ENCODE results near the gene CREB5. TPM values are rescaled to one million over a fixed set of nuclear protein-coding genes. Genes with fewer than 3 reads are reported as not detected.

Gene CREB5
- total RNA-seq, 1 experiment from 2014 or later: 40.5 TPM

GRCh38 chr7:28626221-28626620, 213.9 kb downstream of the CREB5 start:
- no peak overlapping the region for H3K4me3 Mint-ChIP-seq (ENCODE audit: unreplicated experiment)
- no TSS peak for BruUV-seq (replicated peaks)
- CTCF ChIA-PET: interaction anchor here (0.6 to 3.2 kb wide), 21 partner anchors 15 to 424 kb away, joined by 3 to 23 read pairs (median 3); no protein-coding TSS in a partner anchor
- POLR2A ChIA-PET: interaction anchor here (1.0 kb wide), 1 partner anchor 239 kb away, joined by 3 read pairs; no protein-coding TSS in a partner anchor
- H3K27me3 Mint-ChIP-seq (ENCODE audit: insufficient read depth, unreplicated experiment): no peaks in the 10 kb centered on the region
- H3K9me3 Mint-ChIP-seq (ENCODE audit: unreplicated experiment): no peaks in the 10 kb centered on the region
- no peak for TF ChIP-seq CTCF (IDR thresholded peaks at IDR 0.05; ENCODE audit: unreplicated experiment)
- intact Hi-C loops (cut with micrococcal nuclease): loop anchor here (5.0 kb wide), 2 partner anchors 61 to 226 kb away; no protein-coding TSS in a partner anchor
- no peaks in the 10 kb centered on the region for H3K36me3 Mint-ChIP-seq (ENCODE audit: insufficient read depth, unreplicated experiment)
- DNase-seq (ENCODE audit: unreplicated experiment): peak; percentile 9
- no peak overlapping the region for H3K27ac Mint-ChIP-seq (ENCODE audit: low read depth, unreplicated experiment)
- peaks cover 5% of the 10 kb centered on the region for H3K4me1 Mint-ChIP-seq (ENCODE audit: insufficient read depth, unreplicated experiment)

GRCh38 chr7:28626624-28627262, 214.4 kb downstream of the CREB5 start:
- no peak overlapping the region for H3K27ac Mint-ChIP-seq (ENCODE audit: low read depth, unreplicated experiment)
- H3K4me1 Mint-ChIP-seq (ENCODE audit: insufficient read depth, unreplicated experiment): peaks cover 5% of the 10 kb centered on the region
- TF ChIP-seq CTCF (IDR thresholded peaks at IDR 0.05; ENCODE audit: unreplicated experiment): peak; percentile 67
- H3K9me3 Mint-ChIP-seq (ENCODE audit: unreplicated experiment): no peaks in the 10 kb centered on the region
- intact Hi-C loops (cut with micrococcal nuclease): loop anchor here (5.0 kb wide), 2 partner anchors 61 to 226 kb away; no protein-coding TSS in a partner anchor
- no TSS peak for BruUV-seq (replicated peaks)
- POLR2A ChIA-PET: interaction anchor here (0.7 to 1.0 kb wide), 2 partner anchors 239 to 406 kb away, joined by 3 to 4 read pairs; no protein-coding TSS in a partner anchor
- H3K4me3 Mint-ChIP-seq (ENCODE audit: unreplicated experiment): no peak overlapping the region
- H3K36me3 Mint-ChIP-seq (ENCODE audit: insufficient read depth, unreplicated experiment): no peaks in the 10 kb centered on the region
- DNase-seq (ENCODE audit: unreplicated experiment): peak; percentile 60
- CTCF ChIA-PET: interaction anchor here (0.6 to 3.2 kb wide), 29 partner anchors 9 to 448 kb away, joined by 3 to 23 read pairs (median 3); no protein-coding TSS in a partner anchor
- no peaks in the 10 kb centered on the region for H3K27me3 Mint-ChIP-seq (ENCODE audit: insufficient read depth, unreplicated experiment)

GRCh38 chr7:28627263-28627653, 214.9 kb downstream of the CREB5 start:
- POLR2A ChIA-PET: interaction anchor here (0.7 kb wide), 1 partner anchor 406 kb away, joined by 4 read pairs; no protein-coding TSS in a partner anchor
- intact Hi-C loops (cut with micrococcal nuclease): loop anchor here (5.0 kb wide), 2 partner anchors 60 to 225 kb away; no protein-coding TSS in a partner anchor
- CTCF ChIA-PET: interaction anchor here (0.6 to 3.2 kb wide), 16 partner anchors 9 to 449 kb away, joined by 3 to 23 read pairs (median 4); no protein-coding TSS in a partner anchor
- no peaks in the 10 kb centered on the region for H3K9me3 Mint-ChIP-seq (ENCODE audit: unreplicated experiment)
- H3K36me3 Mint-ChIP-seq (ENCODE audit: insufficient read depth, unreplicated experiment): no peaks in the 10 kb centered on the region
- H3K27me3 Mint-ChIP-seq (ENCODE audit: insufficient read depth, unreplicated experiment): no peaks in the 10 kb centered on the region
- TF ChIP-seq CTCF (IDR thresholded peaks at IDR 0.05; ENCODE audit: unreplicated experiment): no peak
- no peak overlapping the region for H3K4me3 Mint-ChIP-seq (ENCODE audit: unreplicated experiment)
- H3K4me1 Mint-ChIP-seq (ENCODE audit: insufficient read depth, unreplicated experiment): peaks cover 5% of the 10 kb centered on the region
- DNase-seq (ENCODE audit: unreplicated experiment): no peak
- H3K27ac Mint-ChIP-seq (ENCODE audit: low read depth, unreplicated experiment): no peak overlapping the region
- no TSS peak for BruUV-seq (replicated peaks)

- POLR2A ChIA-PET: no interaction called here
- H3K36me3 Mint-ChIP-seq (ENCODE audit: insufficient read depth, unreplicated experiment): no peaks in the 10 kb centered on the region
- no peak for TF ChIP-seq CTCF (IDR thresholded peaks at IDR 0.05; ENCODE audit: unreplicated experiment)
- no peak overlapping the region for H3K4me3 Mint-ChIP-seq (ENCODE audit: unreplicated experiment)
- H3K4me1 Mint-ChIP-seq (ENCODE audit: insufficient read depth, unreplicated experiment): peaks cover 5% of the 10 kb centered on the region
- no peaks in the 10 kb centered on the region for H3K27me3 Mint-ChIP-seq (ENCODE audit: insufficient read depth, unreplicated experiment)
- no peaks in the 10 kb centered on the region for H3K9me3 Mint-ChIP-seq (ENCODE audit: unreplicated experiment)
- no peak overlapping the region for H3K27ac Mint-ChIP-seq (ENCODE audit: low read depth, unreplicated experiment)
- intact Hi-C loops (cut with micrococcal nuclease): loop anchor here (5.0 kb wide), 2 partner anchors 59 to 224 kb away; no protein-coding TSS in a partner anchor
- no peak for DNase-seq (ENCODE audit: unreplicated experiment)
- BruUV-seq (replicated peaks): no TSS peak
- CTCF ChIA-PET: interaction anchor here (0.6 to 3.2 kb wide), 6 partner anchors 15 to 329 kb away, joined by 3 to 23 read pairs (median 6); no protein-coding TSS in a partner anchor
These were observed 215.6 kb downstream of the CREB5 start for GRCh38 chr7:28627896-28628295.
